Urothelium cell line (cell line): ENCODE results near the gene OPA1.
"Not testable (repeated sequence)": the region's sequence is repeated elsewhere in the genome, so short reads cannot be mapped to it uniquely, and the experiment has no call there.

ENCODE experiments used
- DNase-seq: peaks from one replicate; pipeline ENCODE4 v3.0.0; 2011; ENCODE audit warnings: low spot score, mixed read lengths
- FAIRE-seq: peaks from 2 replicates; lab custom pipeline; 2011; peaks lifted over from hg19 to GRCh38; lab: Jason Lieb, UNC

Gene OPA1

GRCh38 chr3:193586526-193586925, 6.5 kb upstream of the OPA1 start:
- FAIRE-seq = no peak
- no peak for DNase-seq

GRCh38 chr3:193589129-193589528, 3.9 kb upstream of the OPA1 start:
- FAIRE-seq (no peak), DNase-seq (no peak)

DNA sequence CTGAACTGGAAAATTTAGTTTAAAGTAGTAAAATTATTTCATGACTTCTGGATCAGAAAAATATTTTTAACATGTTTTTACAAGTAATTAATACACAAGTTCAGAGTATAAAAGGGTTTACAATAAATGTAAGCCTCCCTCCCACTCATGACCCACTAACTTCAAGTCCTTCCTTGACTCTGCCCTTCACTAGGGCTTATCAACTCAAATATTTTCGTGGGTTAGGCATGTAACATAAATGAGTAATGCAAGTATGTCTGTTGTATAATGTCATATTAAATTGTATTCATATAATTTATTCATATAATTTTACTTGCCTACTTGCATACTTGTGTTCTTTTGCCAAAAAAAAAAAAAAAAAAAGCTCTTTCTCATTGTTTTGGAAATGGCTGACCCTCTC, 3.4 kb upstream of the OPA1 start:
- FAIRE-seq (no peak), DNase-seq (no peak)

DNA sequence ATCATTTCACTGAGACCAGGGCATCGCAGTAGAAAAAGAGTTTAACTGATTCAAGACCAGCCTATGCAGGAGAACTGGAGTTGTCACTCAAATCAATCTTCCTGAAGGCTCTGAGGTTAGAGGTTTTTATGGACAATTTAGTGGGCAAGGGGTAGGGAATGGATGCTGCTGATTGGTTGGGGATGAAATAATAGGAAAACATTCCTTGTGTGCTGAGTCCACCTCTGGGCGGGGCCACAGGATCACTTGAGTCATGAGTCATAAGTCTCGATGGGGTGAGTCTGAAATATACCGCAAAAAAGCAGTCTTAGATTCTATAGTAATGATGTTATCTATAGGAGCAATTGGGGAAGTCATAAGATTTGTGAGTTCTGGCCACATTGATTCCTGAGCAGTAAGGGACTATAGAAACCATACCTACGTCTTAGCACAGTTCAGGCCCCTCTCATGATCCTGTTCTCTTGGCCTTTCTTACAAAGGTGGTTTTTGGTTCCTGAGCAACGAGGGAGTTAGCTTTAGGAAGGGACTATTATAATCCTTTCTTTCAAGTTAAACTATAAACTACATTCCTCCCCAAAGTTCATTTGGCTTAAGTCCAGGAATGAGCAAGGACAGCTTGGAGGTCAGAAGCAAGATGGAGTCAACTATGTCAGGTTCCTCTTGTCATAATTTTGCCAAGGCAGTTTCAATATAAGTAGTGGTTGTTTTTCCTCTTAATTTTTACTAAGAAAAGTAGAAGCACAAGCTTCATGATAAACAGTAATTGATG, 2.7 kb upstream of the OPA1 start:
- FAIRE-seq (no peak), DNase-seq (peak; percentile 74)

DNA sequence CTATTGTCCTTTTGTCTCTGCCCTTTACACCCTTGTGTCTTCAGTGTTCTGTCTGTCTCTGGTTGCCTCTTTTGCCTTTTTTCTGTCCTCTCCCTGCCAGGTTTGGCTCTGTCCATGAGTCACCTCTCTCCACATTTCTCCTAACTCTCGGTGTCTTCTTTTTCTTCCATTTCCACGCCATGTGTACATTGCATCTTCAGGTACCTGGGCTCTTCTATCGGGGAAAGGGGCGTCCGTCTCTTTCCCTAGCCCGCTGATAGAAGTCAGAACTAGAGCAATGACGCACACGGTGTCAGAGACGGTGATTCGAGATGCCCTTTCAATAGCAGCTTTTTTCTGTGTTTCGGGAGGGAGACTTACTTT, 641 bp downstream of the OPA1 start:
- DNase-seq (peak; percentile 12), FAIRE-seq (no peak)

DNA sequence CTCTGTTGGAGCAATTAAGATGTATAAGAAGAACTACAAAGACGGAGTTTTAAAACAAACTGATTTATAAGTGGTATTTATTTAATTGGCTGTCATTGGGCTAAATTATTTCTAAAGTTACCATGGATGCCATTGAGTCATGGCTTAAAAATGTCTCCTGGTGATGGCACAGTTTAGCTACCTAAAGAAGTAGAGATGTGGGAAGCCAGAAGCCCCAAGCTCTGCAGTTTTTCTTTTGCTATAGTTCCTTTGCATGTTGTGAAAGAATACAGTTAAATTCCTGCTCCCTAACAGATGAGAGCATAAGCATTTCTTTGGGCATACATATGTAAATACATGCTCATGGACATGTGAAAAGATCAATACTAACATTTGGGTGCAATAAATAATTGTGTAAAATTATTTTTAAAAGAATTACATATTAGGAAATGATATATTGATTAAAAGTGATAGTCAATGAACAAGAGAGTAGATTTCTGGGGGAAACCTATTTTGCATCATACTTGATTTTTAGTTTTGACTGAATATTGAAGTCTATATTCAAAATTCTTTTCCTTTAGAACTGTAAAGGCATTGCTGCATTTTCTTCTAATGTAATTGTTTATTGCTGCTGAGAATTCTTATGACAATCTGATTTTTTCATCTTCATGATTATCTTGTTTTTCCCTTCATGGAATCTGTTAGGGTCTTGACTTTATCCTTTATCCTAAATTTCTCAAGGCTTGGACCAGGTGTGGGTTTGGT, 2.1 kb downstream of the OPA1 start:
- FAIRE-seq (no peak), DNase-seq (no peak)

DNA sequence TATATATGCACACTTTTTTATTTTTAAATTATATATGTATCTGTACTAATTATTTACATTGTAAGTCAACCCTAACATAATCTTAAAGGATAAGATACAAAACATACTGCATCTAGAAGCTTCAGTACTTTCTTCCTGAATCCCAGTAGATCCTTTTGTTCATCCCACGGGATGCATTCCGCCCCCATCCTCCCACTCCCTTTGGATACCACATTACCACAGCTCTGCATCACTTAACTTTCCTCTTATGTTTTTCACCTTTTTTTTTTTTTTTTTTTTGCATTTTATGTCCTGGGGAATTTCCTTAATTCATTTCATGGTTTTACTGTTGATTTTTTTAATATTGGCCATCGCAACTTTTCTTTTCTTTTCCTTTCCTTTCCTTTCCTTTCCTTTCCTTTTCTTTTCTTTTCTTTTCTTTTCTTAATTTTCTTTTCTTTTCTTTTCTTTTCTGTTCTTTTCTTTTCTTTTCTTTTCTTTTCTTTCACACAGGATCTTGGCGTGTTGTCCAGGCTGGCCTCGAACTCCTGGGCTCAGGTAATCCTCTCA, 3.0 kb downstream of the OPA1 start:
- FAIRE-seq (no peak), DNase-seq (no peak)

DNA sequence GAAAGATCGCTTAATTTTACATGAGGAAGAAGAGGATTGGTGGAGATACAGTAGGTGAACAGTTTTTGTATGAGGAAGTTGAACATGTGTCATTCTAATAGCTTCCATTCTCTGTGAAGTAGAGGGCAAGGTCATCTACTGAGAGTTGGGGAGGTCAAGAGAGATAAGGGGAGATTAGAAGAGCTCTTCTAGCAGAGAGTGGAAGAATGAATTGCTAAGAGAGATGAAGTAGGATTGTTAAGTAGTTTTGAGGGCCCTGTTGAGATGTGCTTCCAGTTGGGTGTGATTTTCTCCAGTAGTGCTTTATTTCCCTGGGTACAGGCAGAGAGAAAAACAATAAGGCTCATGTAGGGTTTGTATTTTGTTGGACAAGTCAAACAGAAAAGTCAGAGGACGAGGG, 5.2 kb downstream of the OPA1 start:
- DNase-seq (no peak), FAIRE-seq (no peak)

- no peak for DNase-seq
- FAIRE-seq = no peak
Observed at GRCh38 chr3:193599393-193599792, 6.4 kb downstream of the OPA1 start.

- FAIRE-seq (no peak), DNase-seq (peak; percentile 53)
Observed at GRCh38 chr3:193605876-193606275, 12.9 kb downstream of the OPA1 start.

DNA sequence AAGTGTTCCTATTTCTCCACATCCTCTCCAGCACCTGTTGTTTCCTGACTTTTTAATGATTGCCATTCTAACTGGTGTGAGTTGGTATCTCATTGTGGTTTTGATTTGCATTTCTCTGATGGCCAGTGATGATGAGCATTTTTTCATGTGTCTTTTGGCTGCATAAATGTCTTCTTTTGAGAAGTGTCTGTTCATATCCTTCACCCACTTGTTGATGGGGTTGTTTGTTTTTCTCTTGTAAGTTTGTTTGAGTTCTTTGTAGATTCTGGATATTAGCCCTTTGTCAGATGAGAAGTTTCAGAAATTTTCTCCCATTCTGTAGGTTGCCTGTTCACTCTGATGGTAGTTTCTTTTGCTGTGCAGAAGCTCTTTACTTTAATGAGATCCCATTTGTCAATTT, 13.9 kb downstream of the OPA1 start:
- FAIRE-seq, DNase-seq: not testable (repeated sequence)

GRCh38 chr3:193610516-193610915, 17.5 kb downstream of the OPA1 start:
- not testable (repeated sequence) for DNase-seq, FAIRE-seq

GRCh38 chr3:193614430-193614829, 21.4 kb downstream of the OPA1 start:
- no peak for DNase-seq
- FAIRE-seq = no peak

- FAIRE-seq (no peak), DNase-seq (no peak)
Observed at GRCh38 chr3:193617628-193618027, 24.6 kb downstream of the OPA1 start.

- FAIRE-seq = no peak
Observed at GRCh38 chr3:193620057-193620456, 27.0 kb downstream of the OPA1 start.

GRCh38 chr3:193620650-193621049, 27.6 kb downstream of the OPA1 start:
- FAIRE-seq (no peak), DNase-seq (no peak)

More at GRCh38 chr3:193620057-193620456, 27.0 kb downstream of the OPA1 start:
- no peak for DNase-seq

GRCh38 chr3:193621127-193621526, 28.1 kb downstream of the OPA1 start:
- no peak for DNase-seq
- no peak for FAIRE-seq

GRCh38 chr3:193630005-193630404, 37.0 kb downstream of the OPA1 start:
- FAIRE-seq = no peak
- DNase-seq = no peak

- DNase-seq (no peak), FAIRE-seq (no peak)
Observed at GRCh38 chr3:193637831-193638230, 44.8 kb downstream of the OPA1 start.

DNA sequence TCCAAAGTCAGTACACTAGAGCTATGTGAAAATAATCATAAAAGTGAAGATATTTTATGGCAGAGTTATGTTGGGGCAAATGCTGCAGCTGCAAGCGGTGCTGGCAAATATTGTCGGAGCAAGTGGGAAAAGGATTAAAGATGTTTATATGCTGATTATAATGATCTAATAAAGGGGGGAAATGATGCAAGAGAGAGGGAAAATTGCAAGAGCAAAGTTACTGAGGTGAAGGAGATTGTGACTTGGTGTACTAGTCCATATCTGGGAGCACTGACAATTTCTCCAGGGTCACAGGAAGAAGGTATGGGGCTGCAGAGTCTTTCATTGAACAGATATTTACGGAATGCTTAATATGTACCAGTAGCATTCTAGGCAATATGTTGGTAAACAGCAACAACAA, 45.8 kb downstream of the OPA1 start:
- DNase-seq (no peak), FAIRE-seq (no peak)

- peak; percentile 61 for FAIRE-seq
- no peak for DNase-seq
Observed at GRCh38 chr3:193640165-193640715, 47.2 kb downstream of the OPA1 start.
